Measurements from ENCODE around the gene SOX30.

GRCh38 chr5:157596487-157596886, 55.8 kb downstream of the SOX30 start:
- TF ChIP-seq CTCF (IDR thresholded peaks at IDR 0.05) = no peak
- no peak for TF ChIP-seq POLR2A (IDR thresholded peaks at IDR 0.05)

Data from testis (tissue), 2 donors.